ENCODE data around the gene NFKBIL1. TPM values are rescaled to one million over a fixed set of nuclear protein-coding genes. Genes with fewer than 3 reads are reported as not detected.

The NFKBIL1 gene
- total RNA-seq, 1 donor from 2014 or later: 13.4 TPM

- Mint-ChIP-seq H3K27me3 (ENCODE audit: unreplicated experiment) (peaks cover 5% of the 10 kb centered on the region), H3K27ac (ENCODE audit: unreplicated experiment) (no peak overlapping the region), H3K36me3 (ENCODE audit: low read depth, unreplicated experiment) (peaks cover 20% of the 10 kb centered on the region), H3K4me1 (ENCODE audit: unreplicated experiment) (peaks cover 31% of the 10 kb centered on the region), H3K4me3 (ENCODE audit: unreplicated experiment) (no peak overlapping the region), H3K9me3 (ENCODE audit: unreplicated experiment) (no peaks in the 10 kb centered on the region)
- DNase-seq (ENCODE audit: low spot score): no peak
- TF ChIP-seq CTCF (IDR thresholded peaks at IDR 0.05; ENCODE audit: unreplicated experiment): no peak
These were observed 10.3 kb downstream of the NFKBIL1 start for GRCh38 chr6:31557443-31558317.

GRCh38 chr6:31558318-31558625 lies 10.9 kb downstream of the NFKBIL1 start:
- peaks cover 5% of the 10 kb centered on the region for H3K27me3 Mint-ChIP-seq (ENCODE audit: unreplicated experiment)
- no peak for TF ChIP-seq CTCF (IDR thresholded peaks at IDR 0.05; ENCODE audit: unreplicated experiment)
- H3K4me3 Mint-ChIP-seq (ENCODE audit: unreplicated experiment): no peak overlapping the region
- H3K27ac Mint-ChIP-seq (ENCODE audit: unreplicated experiment): peak overlapping the region; percentile 57
- peaks cover 20% of the 10 kb centered on the region for H3K36me3 Mint-ChIP-seq (ENCODE audit: low read depth, unreplicated experiment)
- no peaks in the 10 kb centered on the region for H3K9me3 Mint-ChIP-seq (ENCODE audit: unreplicated experiment)
- DNase-seq (ENCODE audit: low spot score): no peak
- H3K4me1 Mint-ChIP-seq (ENCODE audit: unreplicated experiment): peaks cover 31% of the 10 kb centered on the region

GRCh38 chr6:31558631-31559500 lies 11.5 kb downstream of the NFKBIL1 start:
- Mint-ChIP-seq H3K36me3 (ENCODE audit: low read depth, unreplicated experiment) (peaks cover 20% of the 10 kb centered on the region), H3K27me3 (ENCODE audit: unreplicated experiment) (peaks cover 6% of the 10 kb centered on the region), H3K9me3 (ENCODE audit: unreplicated experiment) (no peaks in the 10 kb centered on the region), H3K4me1 (ENCODE audit: unreplicated experiment) (peaks cover 31% of the 10 kb centered on the region), H3K27ac (ENCODE audit: unreplicated experiment) (peak overlapping the region; percentile 92), H3K4me3 (ENCODE audit: unreplicated experiment) (peak overlapping the region; percentile 40)
- TF ChIP-seq CTCF (IDR thresholded peaks at IDR 0.05; ENCODE audit: unreplicated experiment): no peak
- DNase-seq (ENCODE audit: low spot score): no peak

- Mint-ChIP-seq H3K4me1 (ENCODE audit: unreplicated experiment) (peaks cover 31% of the 10 kb centered on the region), H3K27ac (ENCODE audit: unreplicated experiment) (peak overlapping the region; percentile 92), H3K4me3 (ENCODE audit: unreplicated experiment) (peak overlapping the region; percentile 40), H3K36me3 (ENCODE audit: low read depth, unreplicated experiment) (peaks cover 20% of the 10 kb centered on the region), H3K9me3 (ENCODE audit: unreplicated experiment) (no peaks in the 10 kb centered on the region), H3K27me3 (ENCODE audit: unreplicated experiment) (peaks cover 7% of the 10 kb centered on the region)
- no peak for TF ChIP-seq CTCF (IDR thresholded peaks at IDR 0.05; ENCODE audit: unreplicated experiment)
- DNase-seq (ENCODE audit: low spot score): no peak
These were observed 12.2 kb downstream of the NFKBIL1 start for GRCh38 chr6:31559606-31559957.

All from endothelial cell (in vitro differentiated cells).